GM19025 (cell line): ENCODE data around the gene C13orf46.
"Not testable (repeated sequence)": the region's sequence is repeated elsewhere in the genome, so short reads cannot be mapped to it uniquely, and the experiment has no call there.

Experiments
- ATAC-seq: cut with Tn5 transposase; IDR thresholded peaks from one replicate; pipeline ENCODE4 v1.9.1; 2021; ENCODE audit warnings: mild to moderate bottlenecking, low read depth, moderate library complexity; ENCODE audit not compliant: unreplicated experiment

C13orf46 gene

GRCh38 chr13:113995051-113995601, 21.2 kb upstream of the C13orf46 start:
- no peak for ATAC-seq

GRCh38 chr13:113992276-113993005, 18.6 kb upstream of the C13orf46 start:
- ATAC-seq, result no peak

- no peak for ATAC-seq
Observed at GRCh38 chr13:113991676-113992179, 17.9 kb upstream of the C13orf46 start.

- ATAC-seq, result no peak
Observed at GRCh38 chr13:113991191-113991669, 17.4 kb upstream of the C13orf46 start.

GRCh38 chr13:113990321-113990837, 16.5 kb upstream of the C13orf46 start:
- ATAC-seq, result no peak

- no peak for ATAC-seq
Observed at GRCh38 chr13:113989585-113990300, 15.9 kb upstream of the C13orf46 start.

GRCh38 chr13:113988859-113989258, 15.0 kb upstream of the C13orf46 start:
- not testable (repeated sequence) for ATAC-seq

GRCh38 chr13:113982296-113982661, 8.4 kb upstream of the C13orf46 start:
- ATAC-seq, result no peak

GRCh38 chr13:113981611-113982295, 7.9 kb upstream of the C13orf46 start:
- no peak for ATAC-seq

- ATAC-seq, result no peak
Observed at GRCh38 chr13:113981194-113981605, 7.3 kb upstream of the C13orf46 start.

GRCh38 chr13:113980489-113981064, 6.7 kb upstream of the C13orf46 start:
- ATAC-seq, result no peak

GRCh38 chr13:113979791-113980471, 6.1 kb upstream of the C13orf46 start:
- ATAC-seq, result no peak

- ATAC-seq, result no peak
Observed at GRCh38 chr13:113978741-113979481, 5.0 kb upstream of the C13orf46 start.

- ATAC-seq, result no peak
Observed at GRCh38 chr13:113977976-113978375, 4.1 kb upstream of the C13orf46 start.

- ATAC-seq, result no peak
Observed at GRCh38 chr13:113976711-113977684, 3.1 kb upstream of the C13orf46 start.

- ATAC-seq, result no peak
Observed at GRCh38 chr13:113975416-113975815, 1.5 kb upstream of the C13orf46 start.

GRCh38 chr13:113974304-113975281, 717 bp upstream of the C13orf46 start:
- ATAC-seq, result no peak
